Neural crest cell (in vitro differentiated cells): Measurements from ENCODE around the gene SMAP1. TPM values are rescaled to one million over a fixed set of nuclear protein-coding genes. Genes with fewer than 3 reads are reported as not detected.

Experiments used
- DNase-seq: peaks from one replicate; pipeline ENCODE4 v3.0.0; 2021; ENCODE audit warnings: low read depth, mixed read lengths, low spot score
- H3K27ac Mint-ChIP-seq: one replicate; pipeline ENCODE4 v1.8.0; 2021; ENCODE audit warnings: mild to moderate bottlenecking, mixed read lengths; ENCODE audit not compliant: unreplicated experiment
- H3K27me3 Mint-ChIP-seq: 2 replicates; pipeline ENCODE4 v1.8.0; 2021; ENCODE audit warnings: low read depth, mild to moderate bottlenecking, mixed read lengths
- H3K36me3 Mint-ChIP-seq: 2 replicates; pipeline ENCODE4 v1.8.0; 2021; ENCODE audit warnings: low read depth, mild to moderate bottlenecking, mixed read lengths
- H3K4me1 Mint-ChIP-seq: 2 replicates; pipeline ENCODE4 v1.8.0; 2021; ENCODE audit warnings: mixed read lengths
- H3K4me3 Mint-ChIP-seq: one replicate; pipeline ENCODE4 v1.8.0; 2021; ENCODE audit warnings: mild to moderate bottlenecking, mixed read lengths
- H3K9me3 Mint-ChIP-seq: 2 replicates; pipeline ENCODE4 v1.8.0; 2021; ENCODE audit warnings: mixed read lengths
- total RNA-seq: library from RNA; stranded (reverse); gene quantifications from 2 replicates; pipeline ENCODE4 v1.2.1, GENCODE V29; 2021
- TF ChIP-seq, protein P1 (sequence below): fragments of 200-600 bp; sonication (generic); conservative IDR thresholded peaks from 2 replicates; pipeline ENCODE4 v1.5.0; 2021; ENCODE audit warnings: antibody characterized with exemption, mild to moderate bottlenecking

SMAP1 gene
- total RNA-seq, 1 donor from 2014 or later, result 30.5 TPM

DNA sequence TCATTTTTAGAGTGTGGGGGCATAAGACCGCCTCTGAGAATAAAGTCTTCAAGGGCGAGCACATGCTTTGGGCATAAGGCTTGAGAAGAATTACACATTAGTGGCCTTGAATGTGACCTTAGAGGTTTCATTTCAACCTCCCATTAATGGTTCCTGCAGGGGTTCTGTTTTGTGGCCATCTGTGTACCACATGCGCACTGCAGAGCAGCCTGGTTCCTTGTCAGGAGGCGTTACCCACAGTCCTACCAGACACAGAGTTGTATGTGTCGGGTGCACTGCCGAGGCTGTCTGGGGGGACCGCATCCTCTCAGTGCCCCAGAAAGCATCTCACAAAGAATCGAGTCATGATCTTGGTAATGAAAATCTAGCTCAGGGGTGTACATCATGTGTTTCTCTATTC is 173.4 kb downstream of the SMAP1 start:
- no peak overlapping the region for H3K27ac Mint-ChIP-seq
- TF ChIP-seq, protein P1, sequence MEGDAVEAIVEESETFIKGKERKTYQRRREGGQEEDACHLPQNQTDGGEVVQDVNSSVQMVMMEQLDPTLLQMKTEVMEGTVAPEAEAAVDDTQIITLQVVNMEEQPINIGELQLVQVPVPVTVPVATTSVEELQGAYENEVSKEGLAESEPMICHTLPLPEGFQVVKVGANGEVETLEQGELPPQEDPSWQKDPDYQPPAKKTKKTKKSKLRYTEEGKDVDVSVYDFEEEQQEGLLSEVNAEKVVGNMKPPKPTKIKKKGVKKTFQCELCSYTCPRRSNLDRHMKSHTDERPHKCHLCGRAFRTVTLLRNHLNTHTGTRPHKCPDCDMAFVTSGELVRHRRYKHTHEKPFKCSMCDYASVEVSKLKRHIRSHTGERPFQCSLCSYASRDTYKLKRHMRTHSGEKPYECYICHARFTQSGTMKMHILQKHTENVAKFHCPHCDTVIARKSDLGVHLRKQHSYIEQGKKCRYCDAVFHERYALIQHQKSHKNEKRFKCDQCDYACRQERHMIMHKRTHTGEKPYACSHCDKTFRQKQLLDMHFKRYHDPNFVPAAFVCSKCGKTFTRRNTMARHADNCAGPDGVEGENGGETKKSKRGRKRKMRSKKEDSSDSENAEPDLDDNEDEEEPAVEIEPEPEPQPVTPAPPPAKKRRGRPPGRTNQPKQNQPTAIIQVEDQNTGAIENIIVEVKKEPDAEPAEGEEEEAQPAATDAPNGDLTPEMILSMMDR, result no peak
- H3K27me3 Mint-ChIP-seq, result no peaks in the 10 kb centered on the region
- H3K36me3 Mint-ChIP-seq, result no peaks in the 10 kb centered on the region
- no peak for DNase-seq
- no peaks in the 10 kb centered on the region for H3K9me3 Mint-ChIP-seq
- H3K4me3 Mint-ChIP-seq, result no peak overlapping the region
- H3K4me1 Mint-ChIP-seq, result peaks cover 8% of the 10 kb centered on the region

DNA sequence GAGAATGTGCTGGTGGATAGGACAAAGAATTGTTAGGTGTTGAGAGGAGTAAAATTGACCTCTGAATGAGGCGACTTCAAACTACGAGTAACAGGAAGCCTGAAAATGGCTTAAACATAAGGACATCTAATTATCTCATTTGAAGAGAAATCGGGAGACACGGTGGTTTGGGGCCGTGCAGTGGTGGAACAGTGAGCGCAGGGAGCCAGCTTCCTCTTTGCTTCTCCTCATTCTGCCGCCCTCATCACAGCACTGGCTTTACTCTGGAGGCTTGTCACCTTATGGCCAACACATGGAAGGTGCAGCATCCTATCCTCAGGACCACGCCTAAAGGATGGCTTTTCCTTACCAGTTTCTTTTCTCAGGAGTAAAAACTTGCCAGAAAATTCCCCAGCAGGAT is 174.9 kb downstream of the SMAP1 start:
- Mint-ChIP-seq H3K4me1 (peaks cover 14% of the 10 kb centered on the region), H3K9me3 (no peaks in the 10 kb centered on the region), H3K27me3 (no peaks in the 10 kb centered on the region), H3K4me3 (no peak overlapping the region), H3K27ac (no peak overlapping the region), H3K36me3 (peaks cover under 1% of the 10 kb centered on the region)
- TF ChIP-seq, protein P1, result no peak
- DNase-seq, result no peak

GRCh38 chr6:70843328-70843918 is 175.7 kb downstream of the SMAP1 start:
- Mint-ChIP-seq H3K36me3 (peaks cover 4% of the 10 kb centered on the region), H3K4me1 (peaks cover 17% of the 10 kb centered on the region), H3K9me3 (no peaks in the 10 kb centered on the region), H3K27me3 (no peaks in the 10 kb centered on the region), H3K4me3 (no peak overlapping the region), H3K27ac (no peak overlapping the region)
- TF ChIP-seq, protein P1, result no peak
- no peak for DNase-seq

DNA sequence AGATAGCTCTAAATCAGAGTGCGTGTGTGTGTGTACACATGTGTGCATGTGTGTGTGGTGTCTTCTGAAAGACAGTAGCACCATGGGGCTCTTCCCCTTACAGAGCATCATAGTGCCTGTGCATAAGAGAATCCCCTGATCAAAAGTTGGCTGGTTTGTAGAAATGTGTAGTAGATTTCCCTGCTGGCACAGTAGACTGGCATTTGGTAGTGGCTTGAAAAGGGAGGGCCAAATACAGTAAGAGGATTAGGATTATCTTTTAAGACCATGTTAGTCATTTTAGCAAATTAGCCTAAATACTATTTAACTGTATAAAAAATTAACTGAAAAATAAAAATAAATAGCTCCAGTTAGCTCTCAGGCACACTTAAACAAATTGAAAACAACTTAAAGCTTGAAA is 176.6 kb downstream of the SMAP1 start:
- H3K9me3 Mint-ChIP-seq, result no peaks in the 10 kb centered on the region
- H3K4me1 Mint-ChIP-seq, result peaks cover 15% of the 10 kb centered on the region
- H3K27ac Mint-ChIP-seq, result no peak overlapping the region
- TF ChIP-seq, protein P1, result no peak
- H3K36me3 Mint-ChIP-seq, result peaks cover 7% of the 10 kb centered on the region
- DNase-seq, result no peak
- H3K27me3 Mint-ChIP-seq, result no peaks in the 10 kb centered on the region
- H3K4me3 Mint-ChIP-seq, result no peak overlapping the region

DNA sequence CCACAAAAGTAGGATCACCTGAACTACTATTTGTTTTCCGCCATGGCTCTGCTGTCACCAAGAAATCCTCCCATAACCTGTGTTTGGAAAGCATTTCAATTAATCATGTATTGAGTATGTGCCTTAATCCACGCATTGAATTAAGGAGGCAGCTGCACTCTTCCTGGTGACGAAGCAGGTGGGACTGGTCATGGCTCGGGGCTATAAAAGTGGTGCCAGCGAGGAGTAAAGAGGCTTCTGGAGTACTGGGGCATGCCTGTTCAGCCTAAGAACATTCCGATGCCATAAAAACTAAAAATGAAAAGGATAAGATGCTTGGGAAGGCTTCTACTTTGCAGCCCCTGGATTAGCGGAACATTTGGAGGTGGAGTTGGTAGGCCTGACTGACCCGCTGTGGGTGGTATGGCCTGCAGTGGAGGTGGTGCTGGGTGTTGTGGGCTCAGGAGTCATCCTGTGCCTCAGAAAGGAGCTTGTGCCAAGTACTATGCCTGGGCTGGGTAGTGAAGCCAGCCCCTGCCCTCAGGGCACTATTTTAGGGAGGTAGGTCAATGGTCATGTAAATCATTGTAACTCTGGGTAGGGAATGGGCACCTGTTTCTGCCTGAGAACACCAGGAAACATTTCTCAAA is 178.6 kb downstream of the SMAP1 start:
- Mint-ChIP-seq H3K27ac (no peak overlapping the region), H3K4me1 (peaks cover 8% of the 10 kb centered on the region), H3K36me3 (peaks cover 7% of the 10 kb centered on the region), H3K27me3 (no peaks in the 10 kb centered on the region), H3K9me3 (no peaks in the 10 kb centered on the region), H3K4me3 (no peak overlapping the region)
- DNase-seq, result no peak
- TF ChIP-seq, protein P1, result no peak
